NCI-H2107 treated with DMSO at 0.1 percent for 48 hours (cell line): ENCODE data around the gene GRIN3B.

Source experiments
- DNase-seq: peaks from one replicate; lab custom pipeline; 2025; ENCODE audit not compliant: unreplicated experiment; lab: John Stamatoyannopoulos, UW

Gene GRIN3B

DNA sequence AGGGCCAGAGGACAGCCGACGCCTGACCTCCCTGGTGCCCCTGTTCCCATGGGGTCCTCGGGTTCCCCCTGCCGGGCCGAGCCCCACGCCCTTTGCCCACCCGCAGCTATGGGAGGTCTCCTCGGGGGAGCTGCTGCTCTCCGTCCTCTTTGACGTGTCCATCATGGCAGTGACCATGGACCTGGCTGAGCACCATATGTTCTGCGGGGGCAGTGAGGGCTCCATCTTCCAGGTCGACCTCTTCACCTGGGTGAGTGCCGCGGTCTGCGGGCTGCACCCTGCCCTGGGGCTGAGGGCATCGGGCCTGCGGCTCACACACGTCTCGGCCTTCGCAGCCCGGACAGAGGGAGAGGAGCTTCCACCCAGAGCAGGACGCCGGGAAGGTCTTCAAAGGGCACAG, 9.5 kb upstream of the GRIN3B start:
- DNase-seq, result no peak

- no peak for DNase-seq
Measured at GRCh38 chr19:991174-991931, 8.9 kb upstream of the GRIN3B start.

- DNase-seq, result no peak
Measured at GRCh38 chr19:991932-992669, 8.1 kb upstream of the GRIN3B start.

DNA sequence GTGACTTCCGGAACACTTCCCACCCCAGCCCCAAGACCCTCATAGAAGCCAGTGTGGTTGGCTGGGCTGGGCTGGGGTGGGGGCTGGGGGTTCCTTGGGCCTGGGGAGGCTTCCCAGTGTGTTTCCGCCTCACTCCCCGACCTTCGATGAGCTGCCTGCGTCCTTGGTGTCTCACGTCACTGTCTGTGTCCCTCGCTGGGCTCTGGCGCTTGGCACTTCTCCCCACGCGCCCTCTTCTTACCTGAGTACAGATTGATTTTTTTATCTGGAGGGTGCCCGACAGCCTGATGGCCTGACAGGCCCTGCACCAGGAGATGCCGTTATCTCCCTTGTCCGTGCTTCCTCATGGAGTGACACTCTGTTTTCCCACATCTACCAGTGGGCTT, 7.6 kb upstream of the GRIN3B start:
- no peak for DNase-seq

- DNase-seq, result no peak
Measured at GRCh38 chr19:993361-993830, 6.8 kb upstream of the GRIN3B start.

GRCh38 chr19:993831-994393, 6.3 kb upstream of the GRIN3B start:
- DNase-seq, result no peak

- DNase-seq, result no peak
Measured at GRCh38 chr19:994516-994915, 5.7 kb upstream of the GRIN3B start.

DNA sequence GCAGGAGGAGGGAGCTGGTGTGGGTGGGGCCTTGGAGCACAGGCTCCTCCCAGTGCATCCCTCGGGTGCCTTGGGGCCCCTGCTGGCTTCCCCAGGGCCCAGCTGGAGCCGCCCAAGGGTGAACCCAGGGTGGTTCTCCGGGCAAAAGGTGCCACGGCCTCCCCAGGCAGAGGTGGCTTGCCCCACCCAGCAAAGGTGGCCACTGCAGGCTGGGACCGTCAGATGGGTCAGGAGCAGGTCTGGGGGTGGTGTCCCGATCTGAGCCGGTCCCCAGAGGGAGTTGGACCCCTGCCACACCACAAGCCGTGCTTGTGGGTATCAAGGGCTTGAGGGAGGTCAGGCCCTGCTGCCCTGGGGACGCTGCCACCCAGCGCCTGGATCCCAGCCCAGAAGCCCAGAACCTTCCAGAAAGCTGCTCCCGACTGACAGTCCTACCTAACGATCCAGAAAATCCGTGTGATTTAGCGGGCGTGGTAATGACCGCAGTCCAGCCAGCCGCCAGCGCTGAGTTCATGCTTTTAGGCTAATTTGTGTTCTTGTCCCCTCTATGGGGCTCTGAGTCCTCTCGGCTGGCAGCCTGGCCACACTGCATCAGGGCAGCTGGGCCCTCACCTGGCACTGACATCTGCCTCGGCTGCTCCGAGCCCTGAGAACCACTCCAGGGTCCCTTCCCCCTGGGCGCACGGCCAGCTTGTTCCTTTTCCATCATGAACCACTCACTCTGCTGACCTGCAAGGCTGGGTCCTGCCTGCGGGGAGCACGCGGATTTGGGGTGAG, 5.0 kb upstream of the GRIN3B start:
- DNase-seq, result no peak

GRCh38 chr19:996051-996838, 4.0 kb upstream of the GRIN3B start:
- no peak for DNase-seq

GRCh38 chr19:998064-998463, 2.2 kb upstream of the GRIN3B start:
- no peak for DNase-seq

DNA sequence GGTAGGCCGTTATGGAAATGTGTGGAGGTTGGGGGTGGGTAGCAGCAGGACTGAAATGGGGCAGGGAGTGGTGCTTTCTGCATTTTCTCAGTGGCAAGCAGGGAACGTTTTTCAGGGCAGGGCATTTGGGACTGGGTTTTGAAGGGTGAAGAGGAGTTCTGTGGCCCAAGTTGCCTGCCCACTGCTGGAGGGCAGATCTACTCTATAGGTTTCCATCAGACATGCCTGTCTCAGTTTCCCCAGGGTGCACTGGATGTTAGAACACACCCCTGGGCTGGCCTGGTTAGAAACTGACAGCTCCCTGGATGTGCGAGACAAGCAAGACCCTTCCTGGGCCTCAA, 870 bp upstream of the GRIN3B start:
- DNase-seq, result no peak

- no peak for DNase-seq
Measured at GRCh38 chr19:1000591-1001537, 645 bp downstream of the GRIN3B start.

- no peak for DNase-seq
Measured at GRCh38 chr19:1001538-1002166, 1.4 kb downstream of the GRIN3B start.

DNA sequence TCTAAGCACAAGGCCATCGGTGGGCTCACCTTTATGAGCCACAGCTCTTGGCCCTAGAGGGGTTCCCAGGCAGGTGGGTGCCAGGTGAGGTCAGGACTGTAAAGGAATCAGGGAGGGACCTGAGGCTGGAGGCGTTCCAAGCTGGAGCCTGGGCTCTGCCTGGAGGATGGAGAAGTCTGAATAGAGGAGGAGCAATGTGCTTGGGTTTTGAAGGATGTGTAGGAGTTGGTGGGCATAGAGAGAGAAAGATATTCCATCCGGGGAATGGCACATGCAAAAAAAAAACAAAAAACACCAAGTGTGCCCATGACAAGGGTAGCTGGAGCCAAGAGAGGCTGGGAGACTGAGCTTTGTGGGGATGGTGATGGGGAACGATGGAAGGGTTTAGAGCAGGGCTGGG, 2.4 kb downstream of the GRIN3B start:
- DNase-seq, result no peak

GRCh38 chr19:1003283-1003682, 3.1 kb downstream of the GRIN3B start:
- no peak for DNase-seq

DNA sequence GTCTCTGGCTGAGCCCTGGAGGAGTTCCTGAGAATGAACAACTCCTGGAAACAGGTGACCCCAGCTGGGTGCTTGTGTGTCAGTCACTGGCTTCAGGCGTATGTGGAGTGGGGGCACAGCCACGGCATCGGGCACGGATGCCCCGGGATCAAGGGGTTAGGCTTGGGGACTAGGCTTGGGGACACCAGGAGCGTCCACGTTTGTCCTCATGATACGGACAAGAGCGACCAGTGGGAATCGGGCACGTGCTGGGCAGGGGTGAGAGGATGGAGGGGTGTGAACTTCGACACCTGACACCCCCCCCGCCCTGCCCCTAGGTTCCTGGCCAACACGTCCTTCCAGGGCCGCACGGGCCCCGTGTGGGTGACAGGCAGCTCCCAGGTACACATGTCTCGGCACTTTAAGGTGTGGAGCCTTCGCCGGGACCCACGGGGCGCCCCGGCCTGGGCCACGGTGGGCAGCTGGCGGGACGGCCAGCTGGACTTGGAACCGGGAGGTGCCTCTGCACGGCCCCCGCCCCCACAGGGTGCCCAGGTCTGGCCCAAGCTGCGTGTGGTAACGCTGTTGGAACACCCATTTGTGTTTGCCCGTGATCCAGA, 4.1 kb downstream of the GRIN3B start:
- DNase-seq, result no peak

GRCh38 chr19:1004803-1005664, 4.8 kb downstream of the GRIN3B start:
- no peak for DNase-seq
